Measurements from ENCODE around the gene SLC22A13.
"Not testable (repeated sequence)": the region's sequence is repeated elsewhere in the genome, so short reads cannot be mapped to it uniquely, and the experiment has no call there.

Gene SLC22A13, protein sequence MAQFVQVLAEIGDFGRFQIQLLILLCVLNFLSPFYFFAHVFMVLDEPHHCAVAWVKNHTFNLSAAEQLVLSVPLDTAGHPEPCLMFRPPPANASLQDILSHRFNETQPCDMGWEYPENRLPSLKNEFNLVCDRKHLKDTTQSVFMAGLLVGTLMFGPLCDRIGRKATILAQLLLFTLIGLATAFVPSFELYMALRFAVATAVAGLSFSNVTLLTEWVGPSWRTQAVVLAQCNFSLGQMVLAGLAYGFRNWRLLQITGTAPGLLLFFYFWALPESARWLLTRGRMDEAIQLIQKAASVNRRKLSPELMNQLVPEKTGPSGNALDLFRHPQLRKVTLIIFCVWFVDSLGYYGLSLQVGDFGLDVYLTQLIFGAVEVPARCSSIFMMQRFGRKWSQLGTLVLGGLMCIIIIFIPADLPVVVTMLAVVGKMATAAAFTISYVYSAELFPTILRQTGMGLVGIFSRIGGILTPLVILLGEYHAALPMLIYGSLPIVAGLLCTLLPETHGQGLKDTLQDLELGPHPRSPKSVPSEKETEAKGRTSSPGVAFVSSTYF

DNA sequence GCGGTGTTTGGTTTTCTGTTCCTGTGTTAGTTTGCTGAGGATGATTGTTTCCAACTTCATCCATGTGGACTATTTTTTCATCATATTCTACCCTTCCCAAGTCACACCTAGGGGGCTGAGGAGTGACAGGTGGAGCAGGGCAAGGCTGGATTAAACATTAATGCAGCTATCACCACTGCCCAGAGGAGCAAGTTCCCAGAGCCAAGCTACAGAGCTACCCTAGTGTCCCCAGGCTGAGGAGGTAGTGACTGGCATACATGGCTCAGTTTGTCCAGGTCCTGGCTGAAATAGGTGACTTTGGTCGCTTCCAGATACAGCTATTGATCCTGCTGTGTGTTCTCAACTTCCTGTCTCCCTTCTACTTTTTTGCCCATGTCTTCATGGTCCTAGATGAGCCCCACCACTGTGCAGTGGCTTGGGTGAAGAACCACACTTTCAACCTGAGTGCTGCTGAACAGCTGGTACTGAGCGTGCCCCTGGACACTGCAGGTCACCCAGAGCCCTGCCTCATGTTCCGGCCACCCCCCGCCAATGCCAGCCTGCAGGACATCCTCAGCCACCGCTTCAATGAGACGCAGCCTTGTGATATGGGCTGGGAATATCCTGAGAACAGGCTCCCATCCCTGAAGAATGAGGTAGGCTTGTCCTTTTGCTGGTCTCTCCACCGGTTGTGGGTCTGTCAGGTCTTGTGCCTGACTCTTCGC, at the start of gene SLC22A13:
TSS of gene SLC22A13 (plus strand) at position 209 of the 704 bp plus-strand sequence. CDS start at position 258, 49 bp downstream.
- DNase-seq: no peak

DNA sequence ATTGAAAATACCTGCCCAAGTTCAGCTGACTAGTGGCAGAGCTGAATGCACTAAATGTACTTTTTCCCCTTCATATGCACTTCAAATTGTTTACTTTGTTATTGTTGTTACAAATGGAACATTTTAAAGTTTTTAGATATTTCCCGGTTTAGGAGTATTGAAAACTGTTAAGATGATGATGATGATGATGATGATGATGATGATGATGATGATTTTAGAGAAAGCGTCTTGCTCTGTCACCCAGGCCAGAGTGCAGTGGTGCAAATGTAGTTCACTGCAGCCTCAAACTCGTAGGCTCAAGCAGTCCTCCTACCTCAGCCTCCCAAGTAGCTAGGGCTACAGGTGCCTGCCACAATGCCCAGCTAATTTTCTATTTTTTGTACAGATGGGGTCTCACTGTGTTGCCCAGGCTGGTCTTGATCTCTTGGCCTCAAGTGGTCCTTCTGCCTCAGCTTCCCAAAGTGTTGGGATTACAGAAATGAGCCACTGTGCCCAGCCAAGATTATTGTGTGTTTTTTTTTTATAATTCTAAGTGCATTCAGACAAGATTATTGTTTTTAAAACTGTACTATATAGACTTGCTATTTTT, 45.9 kb upstream of the SLC22A13 start:
- DNase-seq: no peak

DNA sequence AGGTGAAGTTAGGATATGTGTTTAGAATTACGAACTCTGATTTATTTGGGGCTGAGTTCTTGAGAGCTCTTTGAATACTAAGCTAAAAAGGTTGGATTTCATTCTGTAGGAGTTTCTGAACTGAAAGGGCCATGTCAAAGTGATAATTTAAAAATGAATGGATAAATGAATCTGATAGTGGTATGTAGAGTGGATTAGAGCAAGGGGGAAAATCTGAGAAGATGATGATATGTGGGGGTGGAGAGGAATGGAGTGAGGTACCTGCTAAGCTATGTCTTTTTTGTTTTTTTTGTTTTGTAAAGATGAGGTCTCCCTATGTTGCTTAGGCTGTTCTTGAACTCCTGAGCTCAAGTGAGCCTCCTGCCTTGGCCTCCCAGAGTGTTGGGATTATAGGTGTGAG, 44.6 kb upstream of the SLC22A13 start:
- DNase-seq: no peak

DNA sequence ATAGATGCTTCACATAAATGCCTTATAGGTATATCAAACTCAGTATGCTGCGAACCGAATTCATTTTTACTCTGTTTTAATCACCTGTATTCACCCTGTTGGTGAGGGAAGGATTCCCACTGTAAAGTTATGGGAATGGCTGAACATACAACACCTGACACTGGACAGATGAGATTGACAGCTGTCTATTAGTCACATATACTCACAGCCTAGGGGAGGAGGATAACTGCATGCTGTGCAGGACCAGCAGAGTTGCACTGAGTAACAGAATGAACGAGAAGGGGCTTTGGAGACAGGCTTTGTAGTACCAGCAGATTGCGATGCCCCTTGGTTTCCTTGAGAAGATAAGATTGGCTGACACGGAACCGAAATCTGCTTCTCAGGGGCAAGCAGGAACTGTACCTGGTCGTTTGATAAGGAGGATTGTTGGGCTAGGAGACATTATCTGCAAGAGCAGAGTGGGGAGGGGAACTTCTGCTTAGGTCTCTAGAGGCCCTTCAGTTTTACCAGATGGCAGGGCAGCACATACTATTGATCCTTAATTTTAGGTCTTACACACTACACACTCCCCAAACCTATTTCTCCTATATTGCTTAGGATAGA, 43.5 kb upstream of the SLC22A13 start:
- no peak for DNase-seq

DNA sequence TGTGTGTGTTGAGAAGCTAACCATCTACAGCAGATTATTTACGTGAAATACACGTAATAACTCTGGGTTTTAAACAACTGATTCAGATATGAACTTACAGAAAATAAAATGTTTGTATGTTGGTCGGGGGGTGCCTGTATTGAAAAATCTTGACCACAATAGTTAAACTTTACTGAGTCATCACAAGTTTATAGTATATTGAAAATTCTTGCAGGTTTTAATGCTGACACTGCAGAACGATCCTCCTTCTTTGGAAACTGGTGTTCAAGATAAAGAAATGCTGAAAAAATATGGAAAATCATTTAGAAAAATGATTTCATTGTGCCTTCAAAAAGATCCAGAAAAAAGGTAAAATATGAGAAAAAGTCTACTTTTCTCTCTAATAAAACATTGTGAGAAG, 41.3 kb upstream of the SLC22A13 start:
- DNase-seq: no peak

DNA sequence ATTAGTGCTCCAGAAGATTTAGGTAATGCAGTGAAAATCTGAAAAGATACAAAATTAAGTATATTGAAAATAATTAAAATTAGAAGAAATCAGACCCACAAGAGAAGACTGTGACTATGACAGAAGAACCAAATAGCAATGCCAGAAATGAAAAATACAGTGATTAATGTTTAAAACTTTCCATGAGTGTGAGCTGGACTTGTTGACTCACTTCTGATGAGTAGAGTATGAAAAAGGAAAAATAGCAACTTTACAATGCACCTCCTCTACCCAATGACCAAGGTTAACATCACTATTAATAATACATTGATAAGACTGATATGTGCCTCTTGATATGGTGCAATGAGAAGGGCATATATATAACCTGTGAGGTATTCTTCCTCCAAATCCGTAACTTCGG, 39.3 kb upstream of the SLC22A13 start:
- no peak for DNase-seq

DNA sequence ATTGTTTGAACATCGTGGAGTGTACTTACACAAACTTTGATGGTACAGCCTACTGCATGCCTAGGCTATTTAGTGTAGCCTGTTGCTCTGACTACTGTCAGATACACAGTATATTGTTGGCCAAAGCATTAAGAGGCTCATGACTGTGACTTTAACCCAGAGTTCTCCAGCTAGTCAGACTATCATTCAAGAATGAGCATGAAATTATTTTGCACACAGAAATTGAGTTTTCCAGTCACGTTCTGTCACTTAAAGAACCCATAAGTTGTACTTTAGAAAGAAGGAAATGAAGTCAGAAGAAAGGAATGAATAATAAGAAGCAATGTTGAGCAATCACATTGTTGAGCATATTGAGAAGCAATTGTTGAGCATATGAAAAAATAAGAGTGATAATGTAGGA, 37.6 kb upstream of the SLC22A13 start:
- peak; percentile 15 to 19 for DNase-seq

DNA sequence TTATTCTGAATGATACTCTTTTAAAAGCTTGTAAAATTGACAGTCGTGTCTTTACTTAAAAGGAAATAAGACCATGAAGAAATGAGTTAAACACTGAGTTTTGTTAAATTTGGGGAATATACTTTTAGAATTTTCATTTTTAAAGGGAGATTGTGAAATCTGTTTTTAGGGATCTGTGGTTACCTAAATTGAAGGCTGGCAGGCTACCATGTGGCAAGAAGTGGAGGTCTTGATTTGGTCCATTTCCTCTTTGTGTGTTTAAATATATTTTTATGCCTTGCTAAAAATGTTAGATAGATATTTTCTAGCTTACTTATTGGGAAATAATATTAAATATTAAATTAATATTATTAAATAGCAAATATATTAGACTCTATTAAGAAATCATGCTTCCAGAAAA, 36.6 kb upstream of the SLC22A13 start:
- peak; percentile 14 to 39 for DNase-seq

DNA sequence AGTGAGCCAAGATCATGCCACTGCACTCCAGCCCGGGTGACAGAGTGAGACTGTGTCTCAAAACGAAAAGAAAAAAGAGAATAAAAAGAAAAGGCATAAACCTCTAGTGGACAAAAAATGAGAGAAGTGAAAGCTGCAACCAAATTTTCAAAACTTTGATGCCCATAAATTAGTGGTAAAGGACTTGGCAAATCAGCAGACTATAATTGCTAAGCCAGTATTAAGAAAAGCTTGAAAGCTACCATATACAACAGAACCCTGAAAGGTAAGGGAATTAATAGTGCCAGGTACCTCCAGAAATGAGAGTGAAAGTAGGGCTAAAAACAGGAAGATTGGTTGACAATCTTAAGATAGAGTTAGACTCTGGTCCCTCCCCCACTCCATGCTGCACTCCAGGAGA, 32.9 kb upstream of the SLC22A13 start:
- DNase-seq: no peak

DNA sequence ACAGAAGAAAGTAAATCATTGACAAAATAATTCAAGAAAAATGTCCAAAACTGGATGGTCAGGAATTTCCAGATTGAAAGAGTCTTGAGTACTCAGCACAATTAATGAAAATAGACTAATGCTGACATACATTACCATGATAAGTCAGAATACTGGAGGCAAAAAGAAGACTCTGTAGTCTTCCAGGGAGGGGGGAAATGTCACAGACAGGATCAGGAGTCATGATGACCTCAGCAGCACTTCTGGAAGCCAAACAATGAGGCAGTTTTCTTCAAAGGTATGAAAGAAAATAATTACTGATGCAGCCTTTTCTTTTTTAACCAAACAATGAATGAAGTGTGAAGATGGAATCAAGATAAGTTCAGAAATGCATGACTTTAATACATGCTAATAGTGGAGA, 30.1 kb upstream of the SLC22A13 start:
- DNase-seq: no peak

DNA sequence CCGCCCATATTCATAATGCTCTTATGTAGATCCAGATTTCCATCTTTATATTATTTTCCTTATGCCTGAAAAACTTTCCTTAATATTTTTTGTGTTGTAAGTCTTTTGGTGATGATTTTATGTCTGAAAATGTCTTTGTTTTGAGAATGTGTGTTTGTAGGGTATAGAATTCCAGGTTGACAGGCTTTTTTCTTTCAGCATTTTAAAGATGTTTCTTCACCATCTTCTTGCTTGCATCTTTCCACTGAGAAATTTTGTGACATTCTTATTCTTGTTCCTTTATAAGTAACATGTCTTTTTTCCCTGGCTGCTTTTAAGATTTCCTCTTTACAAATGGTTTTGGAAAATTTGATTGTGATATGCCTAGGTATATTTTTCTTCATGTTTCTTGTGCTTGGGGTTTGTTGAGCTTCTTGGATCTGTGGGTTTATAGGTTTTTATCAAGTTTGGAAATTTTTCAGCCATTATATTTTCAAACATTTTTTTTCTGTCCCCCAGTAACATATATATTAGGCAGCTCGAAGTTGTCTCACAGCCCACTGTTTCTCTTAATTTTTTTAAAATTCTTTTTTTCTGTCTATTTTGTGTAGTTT, 27.1 kb upstream of the SLC22A13 start:
- DNase-seq: no peak

DNA sequence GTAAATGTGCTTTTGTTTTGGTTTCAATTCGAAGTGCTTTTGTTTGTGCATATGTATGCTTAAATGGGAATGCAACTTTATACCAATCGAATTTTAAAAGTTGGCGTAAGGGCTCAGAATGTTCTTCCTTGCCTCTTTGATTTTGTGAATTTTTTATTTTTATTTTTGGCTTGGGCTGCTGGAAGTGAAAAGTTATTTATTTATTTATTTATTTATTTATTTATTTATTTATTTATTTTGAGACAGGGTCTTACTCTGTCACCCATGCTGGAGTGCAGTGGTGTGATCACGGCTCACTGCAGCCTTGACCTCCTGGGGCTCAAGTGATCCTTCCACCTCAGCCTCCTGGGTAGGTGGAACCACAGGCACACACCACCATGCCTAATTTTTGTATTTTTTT, 22.8 kb upstream of the SLC22A13 start:
- DNase-seq: not testable (repeated sequence)

DNA sequence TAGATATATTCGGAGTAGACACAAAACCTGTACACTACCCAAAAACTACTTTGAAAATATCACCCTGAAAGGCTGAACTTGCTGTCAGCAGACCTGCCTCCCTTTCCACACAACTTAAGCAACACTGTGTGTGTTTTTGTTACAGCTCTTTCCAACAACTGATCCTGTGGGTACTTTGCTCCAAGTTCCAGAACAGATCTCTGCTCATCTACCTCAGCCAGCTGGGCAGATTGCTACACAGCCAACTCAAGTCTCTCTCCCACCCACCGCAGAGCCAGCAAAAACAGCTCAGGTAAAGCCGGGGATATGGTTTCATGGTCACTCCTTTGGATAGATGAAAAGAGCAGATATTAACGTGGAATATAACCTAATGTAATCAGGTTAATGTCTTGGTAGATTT, 19.7 kb upstream of the SLC22A13 start:
- DNase-seq: no peak

DNA sequence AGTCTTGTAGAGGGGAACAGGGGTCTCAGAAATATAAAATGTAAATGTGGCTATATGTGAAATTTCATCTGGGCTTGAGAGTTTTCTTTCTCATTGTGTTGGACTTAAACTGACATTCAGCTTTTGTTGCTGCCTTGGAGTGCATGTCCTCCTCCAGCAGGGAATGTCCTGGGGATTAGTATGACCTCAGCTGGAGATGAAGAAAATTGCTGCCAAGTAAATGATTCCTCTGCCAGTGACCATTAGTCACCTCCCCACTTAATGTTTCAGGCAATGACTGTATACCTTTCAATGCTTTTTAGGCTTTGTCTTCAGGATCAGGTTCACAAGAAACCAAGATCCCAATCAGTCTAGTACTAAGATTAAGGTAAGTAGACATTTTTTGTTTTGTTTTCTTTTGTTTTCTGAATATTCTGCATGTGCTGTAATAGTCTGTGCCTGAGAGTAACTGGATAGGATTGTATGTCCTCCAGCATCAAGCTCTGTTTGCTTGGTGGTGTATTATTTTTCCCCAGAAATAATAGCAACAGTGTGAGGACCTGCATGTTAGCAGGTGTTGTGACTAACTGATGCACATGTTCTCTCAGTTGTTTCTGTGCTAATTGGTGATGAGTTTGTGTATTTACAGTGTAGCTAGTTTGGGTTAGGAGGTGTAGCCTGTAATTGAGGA, 18.1 kb upstream of the SLC22A13 start:
- no peak for DNase-seq

DNA sequence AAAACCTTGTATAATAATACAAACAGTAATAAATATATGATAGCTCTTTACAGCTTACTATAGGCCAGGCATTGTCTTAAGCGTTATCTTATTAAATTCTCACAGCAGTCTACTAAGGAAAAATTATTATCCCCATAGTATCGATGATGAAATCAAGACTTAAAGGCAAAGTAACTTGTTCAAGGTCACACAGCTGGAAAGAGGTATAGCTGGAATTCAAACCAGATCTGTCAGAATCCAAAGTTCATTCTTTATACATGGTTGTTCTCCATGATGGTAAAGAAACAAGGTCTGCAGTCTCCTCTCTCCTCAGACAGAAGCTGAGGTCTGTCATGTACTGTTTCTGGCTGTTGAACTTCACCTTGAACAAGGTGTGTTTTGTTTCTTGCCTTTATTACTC, 15.4 kb upstream of the SLC22A13 start:
- DNase-seq: no peak

DNA sequence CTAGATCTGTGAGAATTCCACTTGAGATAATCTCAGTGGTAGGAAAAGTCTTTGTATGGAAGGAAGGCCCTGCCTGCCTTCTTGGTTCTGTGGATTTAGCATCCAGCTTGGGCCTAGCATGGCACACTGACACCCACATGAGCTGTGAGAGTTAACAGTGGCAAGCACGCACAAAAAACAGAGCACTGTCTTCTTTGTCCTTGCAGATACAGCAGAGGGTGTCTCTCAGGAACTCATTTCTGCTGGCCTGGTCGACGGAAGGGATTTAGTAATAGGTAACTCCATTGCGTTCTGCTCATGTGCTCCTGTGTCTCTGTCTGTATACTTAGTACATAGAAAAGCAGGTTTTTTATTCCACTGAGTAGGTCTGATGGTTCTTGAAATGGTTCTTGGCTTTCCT, 14.4 kb upstream of the SLC22A13 start:
- DNase-seq: no peak

DNA sequence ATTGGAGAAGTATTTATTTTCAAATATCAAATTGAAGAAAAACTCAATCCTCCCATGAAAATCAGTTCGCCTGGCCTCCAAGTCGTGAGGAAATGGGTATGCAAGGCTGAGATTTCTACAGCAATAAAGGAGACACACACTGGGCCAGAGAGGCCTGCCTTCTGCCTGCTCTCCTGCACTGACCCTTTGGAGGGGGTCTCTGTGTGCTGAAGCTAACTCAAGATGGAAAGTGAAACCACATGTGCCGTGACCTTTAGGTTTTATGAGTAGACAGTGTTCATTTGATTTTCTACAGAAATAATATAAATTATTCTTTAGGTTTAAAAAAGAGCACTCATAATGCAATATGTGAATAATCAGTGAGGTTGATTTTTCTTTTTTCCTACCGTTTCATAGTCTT, 11.9 kb upstream of the SLC22A13 start:
- no peak for DNase-seq

DNA sequence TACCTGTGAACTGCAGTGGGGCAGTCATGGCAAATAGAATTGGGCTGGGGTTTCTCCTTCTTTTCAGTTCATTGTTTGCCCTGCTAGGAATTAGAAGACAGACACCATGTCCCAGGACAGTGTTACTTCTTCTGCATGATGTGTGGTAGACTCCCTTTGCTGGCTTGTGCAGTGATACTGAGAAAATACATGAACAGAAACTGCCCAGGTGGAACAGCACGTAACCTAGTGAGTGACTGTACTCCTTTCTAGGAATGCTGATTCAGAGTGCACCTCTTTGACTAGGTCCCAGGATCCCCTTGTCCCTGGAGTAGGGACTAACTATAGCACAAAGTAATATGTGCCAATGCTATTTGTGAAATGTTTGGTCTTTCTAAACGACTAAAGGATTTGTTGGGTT, 10.7 kb upstream of the SLC22A13 start:
- DNase-seq: no peak

DNA sequence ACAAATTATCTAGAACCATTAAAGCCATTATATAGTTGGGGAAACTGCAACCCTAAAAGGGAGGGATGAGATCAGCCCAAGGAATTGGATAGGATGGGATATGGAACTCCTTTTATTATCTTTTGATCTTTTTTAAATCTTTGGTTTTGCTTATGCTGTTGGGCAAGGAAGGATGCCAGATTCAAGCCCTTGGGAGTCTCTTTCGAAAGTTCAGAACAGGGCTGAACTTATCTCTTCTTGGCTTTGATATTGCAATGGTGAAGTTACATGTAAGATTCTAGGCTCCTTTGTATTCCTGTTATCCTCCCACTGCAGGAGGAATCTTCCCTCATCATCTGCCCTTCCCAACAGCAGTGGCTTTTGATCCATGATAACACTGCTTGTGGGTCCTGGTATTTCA, 10.0 kb upstream of the SLC22A13 start:
- no peak for DNase-seq

DNA sequence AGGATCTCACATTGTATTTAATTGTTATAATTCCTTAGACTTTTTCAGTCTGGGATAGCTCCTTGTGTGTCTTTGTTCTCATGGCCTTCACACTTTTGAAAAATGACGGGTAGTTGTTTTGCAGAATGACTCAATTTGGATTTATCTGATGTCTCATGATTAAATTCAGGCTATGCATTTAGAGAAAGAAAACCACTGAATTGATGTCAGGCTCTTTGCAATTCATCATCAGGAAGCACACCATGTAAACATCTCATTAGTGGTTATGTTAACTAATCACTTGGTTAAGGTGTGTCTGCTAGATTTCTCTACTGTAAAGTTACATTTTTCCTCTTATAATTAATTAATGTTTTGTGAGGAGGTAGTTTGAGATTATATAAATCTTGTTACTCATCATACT, 8.0 kb upstream of the SLC22A13 start:
- no peak for DNase-seq

DNA sequence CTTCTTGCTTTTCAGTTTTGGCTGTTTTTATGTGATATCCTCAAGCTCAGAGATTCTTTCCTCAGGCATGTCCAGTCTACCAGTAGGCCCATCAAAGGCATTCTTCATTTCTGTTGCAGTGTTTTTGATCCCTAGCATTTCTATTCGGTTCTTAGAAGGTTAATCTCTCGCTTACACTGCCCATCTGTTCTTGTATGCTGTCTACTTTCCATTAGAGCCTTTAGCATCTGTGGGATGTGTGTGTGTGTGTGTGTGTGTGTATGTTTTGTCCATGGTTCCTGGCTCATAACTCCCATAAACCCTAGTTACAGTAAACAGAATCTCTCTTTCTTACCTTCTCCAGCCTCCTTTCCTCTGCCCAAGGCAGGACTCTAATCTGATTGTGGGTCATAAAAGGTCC, 5.1 kb upstream of the SLC22A13 start:
- no peak for DNase-seq

DNA sequence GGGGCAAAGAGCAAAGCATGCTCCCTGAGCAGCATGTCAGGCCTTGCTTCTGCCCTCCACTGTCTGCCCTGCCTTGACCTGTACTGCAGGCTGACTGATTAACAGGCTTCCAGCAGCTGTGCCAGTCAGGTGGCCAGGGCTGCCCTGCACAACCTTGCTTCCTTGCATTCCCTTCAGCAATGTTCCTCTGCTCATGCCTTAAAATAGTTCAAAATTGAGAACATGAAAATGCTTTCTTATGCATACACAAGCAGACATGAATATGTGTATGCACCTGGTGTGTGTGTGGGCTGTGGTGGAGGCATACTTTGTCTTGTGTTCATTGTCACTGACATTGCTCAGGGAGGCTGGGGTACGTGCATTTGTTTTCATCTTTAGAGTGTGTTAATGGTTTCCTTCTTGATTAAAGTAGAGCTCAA, 1.2 kb upstream of the SLC22A13 start:
- DNase-seq: no peak

All from AML-193 (cell line).